GM19468 (cell line): Measurements from ENCODE around the gene CACNA1H.

Source experiments
- ATAC-seq: cut with Tn5 transposase; IDR thresholded peaks from one replicate; pipeline ENCODE4 v1.9.1; 2021; ENCODE audit warnings: mild to moderate bottlenecking, moderate library complexity, moderate number of reproducible peaks; ENCODE audit not compliant: unreplicated experiment; ENCODE audit errors: extremely low read depth

Gene CACNA1H

DNA sequence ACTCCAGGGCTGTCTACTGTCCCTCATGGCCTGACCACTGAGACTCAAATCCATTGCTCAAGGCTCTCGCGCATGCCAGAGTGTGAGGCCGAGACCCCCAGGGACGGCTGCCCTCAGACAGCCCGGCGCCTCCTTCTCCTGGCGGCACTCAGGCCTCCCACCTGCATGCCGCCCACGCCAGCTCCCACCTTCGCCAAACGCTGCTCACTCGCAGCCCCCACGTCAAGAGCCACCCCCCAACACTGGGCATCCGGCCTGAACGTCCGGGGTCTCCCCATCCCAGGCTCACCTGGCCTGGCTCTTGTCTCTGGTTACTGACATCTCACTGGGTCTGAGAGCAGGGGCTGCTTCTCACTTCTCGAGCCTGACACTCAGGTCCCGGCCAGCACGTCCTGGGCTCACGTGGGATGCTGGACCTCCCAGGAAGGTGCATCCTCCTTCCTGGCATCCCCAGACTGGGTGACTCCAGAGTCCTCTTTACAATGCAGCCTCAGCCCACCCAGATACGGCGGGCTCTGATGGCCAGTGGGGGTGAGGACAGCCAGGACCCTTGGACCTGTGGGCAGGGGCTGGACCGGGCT is 12.2 kb upstream of the CACNA1H start:
- no peak for ATAC-seq

DNA sequence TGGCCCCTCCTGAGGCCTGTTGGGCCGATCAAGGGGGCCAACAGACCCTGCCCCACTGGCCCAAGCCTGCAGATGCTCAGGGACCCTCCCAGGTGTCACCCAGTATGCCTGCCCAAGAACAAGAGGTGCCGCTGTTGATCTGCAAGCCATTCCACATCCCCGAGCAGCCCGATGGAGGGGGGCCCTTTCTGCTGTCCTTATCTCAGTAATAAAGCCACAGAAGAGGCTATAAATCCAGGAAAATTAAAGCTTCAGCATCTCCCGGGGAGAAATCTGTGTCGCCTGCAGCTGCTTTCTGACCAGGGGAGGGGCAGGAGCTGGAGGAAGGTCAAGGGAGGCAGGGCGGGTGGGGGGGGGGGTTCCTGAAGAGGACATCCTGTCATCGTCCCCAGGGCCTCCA is 11.7 kb upstream of the CACNA1H start:
- no peak for ATAC-seq

DNA sequence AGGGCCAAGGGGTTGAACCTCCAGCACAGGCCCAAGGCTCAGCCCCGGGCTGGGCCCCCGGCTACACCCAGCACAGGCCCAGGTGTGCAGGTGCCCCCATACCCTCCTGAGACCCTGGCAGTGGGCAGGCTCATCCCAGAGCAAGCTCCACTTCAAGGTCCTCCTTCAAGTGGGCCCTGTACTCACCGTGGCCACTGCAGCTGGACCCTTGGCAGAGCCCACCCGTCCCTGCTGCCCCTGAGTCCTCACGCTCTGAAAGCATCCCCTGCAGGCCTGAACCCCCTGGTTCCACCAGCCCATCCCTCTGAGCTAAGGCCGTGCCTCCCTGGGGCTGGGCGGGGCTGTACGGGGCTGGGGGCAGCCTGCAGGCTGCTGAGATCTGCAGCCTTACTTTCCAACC is 11.2 kb upstream of the CACNA1H start:
- no peak for ATAC-seq

DNA sequence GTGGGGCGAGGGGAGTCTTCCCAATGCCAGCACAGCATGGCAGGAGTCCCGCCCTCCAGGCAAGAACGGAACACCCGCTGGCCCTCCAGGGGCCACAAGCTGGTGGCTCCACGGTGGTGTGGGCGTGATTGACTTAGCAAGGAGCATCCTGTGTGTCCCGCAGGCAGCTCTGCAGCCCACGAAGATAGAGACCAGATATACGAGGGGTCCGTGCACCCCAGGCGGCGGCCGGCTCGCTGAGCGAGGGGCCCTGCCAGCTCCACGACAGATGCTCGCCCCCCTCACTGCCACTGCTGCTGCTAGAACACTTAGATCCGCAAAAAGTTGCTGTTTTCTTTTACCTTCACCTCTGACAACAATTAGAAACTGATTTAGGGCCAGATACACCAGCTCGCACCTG is 10.0 kb upstream of the CACNA1H start:
- no peak for ATAC-seq

DNA sequence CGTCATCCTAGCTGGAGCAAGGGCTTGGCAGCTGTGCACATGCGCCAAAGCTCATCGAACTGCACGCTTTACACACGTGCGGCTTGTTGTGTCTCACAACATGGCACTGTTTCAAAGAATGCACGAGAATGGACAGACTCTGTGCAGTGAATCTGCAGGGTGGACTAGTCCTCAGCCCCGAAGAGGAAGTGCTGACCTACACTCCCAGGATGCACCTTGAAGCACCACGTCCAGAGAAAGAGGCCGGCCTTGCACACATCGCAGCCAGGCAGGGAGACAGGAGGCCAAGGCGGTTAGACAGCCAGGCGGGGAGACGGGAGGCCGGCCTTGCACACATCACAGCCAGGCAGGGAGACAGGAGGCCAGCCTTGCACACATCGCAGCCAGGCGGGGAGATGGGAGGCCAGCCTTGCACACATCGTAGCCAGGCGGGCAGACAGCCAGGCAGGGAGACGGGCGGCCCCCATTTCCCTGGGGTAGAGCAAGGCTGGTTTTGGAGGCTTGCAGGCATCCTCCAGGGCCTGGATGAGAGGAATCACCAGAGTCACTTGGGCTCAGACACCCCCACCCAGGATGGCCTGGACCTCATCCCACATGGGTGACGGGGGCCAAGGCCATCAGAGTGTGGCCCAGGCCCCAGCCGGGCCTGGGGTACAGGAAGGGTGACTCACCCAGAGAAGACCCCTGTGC is 9.0 kb upstream of the CACNA1H start:
- no peak for ATAC-seq

DNA sequence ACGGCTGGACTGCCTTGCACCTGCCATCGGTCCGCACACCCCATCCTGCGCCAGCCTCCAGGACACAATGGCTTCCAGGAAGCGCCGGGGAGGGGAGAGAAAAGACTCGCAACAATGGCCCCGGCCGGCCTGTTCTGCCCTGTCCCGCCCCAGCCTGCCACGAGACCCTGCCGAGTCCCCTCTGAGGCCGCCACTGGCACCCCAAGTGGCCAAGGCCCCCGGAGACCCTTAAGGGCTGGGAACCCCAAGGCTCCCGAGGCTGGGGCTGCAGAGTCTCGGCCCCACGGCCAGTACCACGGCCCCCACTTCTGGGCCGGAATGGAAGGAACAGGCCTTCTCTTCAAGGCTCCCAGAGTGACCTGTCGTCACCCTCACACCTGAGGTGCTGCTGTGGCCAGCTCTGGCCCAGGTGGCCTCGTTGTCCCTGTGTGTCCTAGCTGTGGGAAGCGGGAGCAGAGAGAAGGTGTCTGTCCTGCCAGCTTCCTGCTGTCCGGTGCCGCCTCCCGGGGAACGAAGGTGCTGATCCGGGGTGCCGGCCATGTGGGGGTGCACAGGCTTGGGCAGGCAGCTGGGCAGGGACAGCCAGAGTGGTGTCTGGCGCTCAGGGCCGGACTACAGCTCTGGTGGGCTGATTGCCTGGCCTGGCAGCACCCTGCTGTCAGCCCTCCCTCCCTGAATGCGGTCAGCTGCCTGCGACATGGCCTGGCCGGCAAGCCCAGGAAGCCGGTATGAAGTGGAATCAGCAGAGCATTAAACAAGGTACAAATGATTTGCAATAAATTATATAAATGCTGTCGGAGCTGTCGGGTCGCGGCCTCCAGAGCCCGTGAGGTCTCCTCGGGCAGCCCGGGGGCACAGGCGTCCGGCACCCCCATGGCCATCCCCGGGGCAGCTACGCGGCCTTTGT is 8.2 kb upstream of the CACNA1H start:
- no peak for ATAC-seq

DNA sequence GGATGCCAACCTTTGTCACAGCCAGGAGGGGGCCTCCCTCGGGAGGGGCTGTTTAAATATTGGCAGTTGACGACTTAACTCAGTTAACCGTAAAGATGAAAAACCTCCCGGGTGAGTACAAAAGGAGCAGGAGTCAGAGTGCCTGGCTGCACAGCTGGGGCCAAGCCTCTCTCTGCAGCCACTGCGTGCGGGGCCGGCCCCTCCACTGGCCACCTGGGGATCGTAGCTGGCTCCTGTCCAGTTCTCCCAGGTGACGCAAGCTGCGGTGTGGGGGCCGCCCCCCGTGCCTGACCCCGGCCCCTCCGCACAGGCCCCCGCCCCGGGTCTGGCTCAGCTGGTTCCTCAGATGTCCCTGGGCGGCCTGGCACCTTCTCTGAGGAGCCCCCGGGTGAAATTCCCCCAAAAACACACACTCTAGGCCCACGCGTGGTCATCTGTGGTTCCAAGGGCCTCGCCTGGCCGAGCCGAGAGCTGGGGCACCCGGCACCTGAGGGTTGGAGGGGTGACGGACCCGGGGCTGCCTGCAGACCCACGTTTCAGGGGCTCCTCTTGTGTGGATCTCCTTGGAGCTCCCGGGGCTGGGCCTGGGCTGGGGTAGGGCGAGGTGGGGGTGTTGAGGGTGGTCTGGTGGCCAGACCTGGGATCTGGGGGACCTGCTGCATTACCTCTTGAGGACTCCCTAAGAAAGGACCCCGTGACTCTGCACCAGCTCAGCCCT is 7.4 kb upstream of the CACNA1H start:
- no peak for ATAC-seq

DNA sequence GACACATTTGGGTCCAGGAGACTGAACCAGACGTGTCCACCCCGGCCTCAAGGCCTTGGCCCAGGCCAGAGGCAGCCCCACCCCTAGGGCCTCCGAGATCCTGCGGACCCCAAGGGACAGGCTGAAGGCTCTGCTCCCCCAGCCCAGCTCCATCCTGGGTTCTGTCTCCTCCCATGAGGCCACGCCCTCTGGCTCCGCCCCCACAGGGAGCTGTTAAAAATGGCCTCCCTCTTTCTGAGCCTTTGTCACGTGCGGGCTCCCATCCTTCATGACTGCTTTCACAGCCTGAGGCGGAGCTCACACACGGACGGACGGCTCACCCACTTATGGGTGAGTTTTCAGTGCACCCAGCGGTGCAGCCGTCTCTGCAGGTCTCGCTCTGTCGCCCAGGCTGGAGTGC is 6.5 kb upstream of the CACNA1H start:
- ATAC-seq, result no peak

DNA sequence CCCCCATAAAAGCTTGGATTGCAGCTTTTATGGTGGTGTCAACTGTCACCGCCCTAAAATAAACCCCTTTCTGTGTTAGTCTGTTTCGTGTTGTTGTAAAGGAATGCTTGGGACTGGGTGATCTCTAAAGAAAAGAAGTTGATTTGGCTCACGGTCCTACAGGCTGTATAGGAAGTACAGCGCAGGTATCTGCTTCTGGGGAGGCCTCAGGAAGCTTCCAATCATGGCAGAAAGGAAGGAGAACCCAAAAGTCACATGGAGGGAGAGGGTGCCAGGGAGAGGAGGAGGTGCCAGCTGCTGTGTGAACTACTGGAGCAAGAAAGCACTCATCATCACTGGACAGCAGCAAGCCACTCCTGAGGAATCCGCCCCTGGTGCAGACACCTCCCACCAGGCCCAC is 5.9 kb upstream of the CACNA1H start:
- ATAC-seq, result no peak

DNA sequence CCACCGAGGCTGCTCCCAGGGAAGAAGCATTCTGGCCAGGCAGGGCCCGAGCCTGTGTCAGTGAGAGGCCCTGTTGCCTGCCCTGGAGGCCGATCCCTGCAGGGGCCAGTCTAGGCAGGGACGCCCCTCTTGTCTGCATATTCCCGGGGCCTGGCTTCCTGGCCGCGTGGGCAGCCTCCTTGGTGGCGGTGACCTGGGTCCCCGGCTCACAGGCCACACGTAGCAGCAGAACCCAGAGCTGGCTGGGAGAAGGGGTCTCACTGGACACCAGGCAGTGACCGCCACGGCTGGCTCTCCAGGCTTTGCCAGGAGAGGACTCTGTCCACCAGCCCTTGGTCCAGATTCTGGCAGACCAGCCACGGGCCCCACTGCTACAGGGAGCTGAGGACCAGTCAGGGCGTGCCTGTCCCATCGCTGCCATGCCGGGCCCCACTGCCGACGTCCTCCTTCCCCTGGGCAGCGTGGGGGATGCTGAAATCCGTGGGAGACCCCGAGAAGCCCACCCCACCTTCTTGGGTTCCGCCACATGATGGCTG is 3.7 kb upstream of the CACNA1H start:
- no peak for ATAC-seq

DNA sequence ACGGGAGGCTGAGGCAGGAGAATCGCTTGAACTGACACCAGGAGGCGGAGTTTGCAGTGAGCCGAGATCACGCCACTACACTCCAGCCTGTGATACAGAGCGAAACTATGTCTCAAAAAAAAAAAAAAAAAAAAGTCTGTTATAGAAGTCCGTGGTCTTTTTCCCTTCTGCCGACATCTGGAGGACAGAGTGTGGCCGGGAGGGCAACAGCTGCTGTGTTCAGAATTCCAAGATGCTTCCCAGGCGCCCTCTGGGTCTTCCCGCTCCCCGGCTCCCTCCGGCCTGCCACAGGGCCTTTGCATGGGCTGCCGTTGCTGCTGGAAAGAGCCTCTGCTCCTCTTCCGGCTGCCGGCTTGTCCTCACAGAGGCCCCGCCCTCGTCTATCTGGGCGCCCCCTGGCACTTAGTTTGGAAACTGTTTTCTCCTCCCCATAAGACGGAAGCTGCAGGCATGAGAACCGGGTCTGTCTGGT is 2.4 kb upstream of the CACNA1H start:
- no peak for ATAC-seq

DNA sequence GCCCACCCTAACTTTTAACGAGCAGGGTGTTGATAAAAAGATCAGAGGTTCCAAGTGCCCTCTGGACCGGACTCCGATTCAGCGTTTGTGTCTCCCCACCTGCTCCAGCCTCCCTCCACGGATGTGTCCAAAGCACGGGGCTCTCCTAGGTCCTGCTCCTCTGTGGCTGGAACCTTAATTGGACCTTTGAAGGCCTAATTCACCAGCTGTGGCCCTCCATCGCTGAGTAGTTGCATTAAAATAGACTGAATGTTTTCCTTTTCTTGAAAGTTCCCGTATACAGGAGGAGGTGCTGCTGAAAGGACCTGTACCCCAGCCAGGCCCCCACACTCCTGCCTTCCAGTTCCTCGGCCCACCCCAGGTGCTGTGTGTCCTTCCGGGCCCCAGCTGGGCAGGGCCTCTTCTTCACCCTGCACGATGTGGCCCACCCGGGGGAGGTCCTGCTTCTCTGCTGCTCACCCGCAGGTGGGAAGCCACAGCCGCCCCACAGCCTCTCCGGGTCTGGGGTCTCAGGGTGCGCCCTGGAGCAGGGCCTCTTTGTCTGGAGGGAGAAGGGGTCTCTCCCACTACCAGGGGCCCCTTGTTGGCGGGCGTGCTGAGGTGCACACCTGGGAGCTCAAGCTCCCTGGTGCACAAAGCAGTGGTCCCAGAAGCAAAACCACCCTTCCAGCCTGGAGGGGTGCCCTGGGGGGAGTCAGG is 1.3 kb upstream of the CACNA1H start:
- no peak for ATAC-seq

DNA sequence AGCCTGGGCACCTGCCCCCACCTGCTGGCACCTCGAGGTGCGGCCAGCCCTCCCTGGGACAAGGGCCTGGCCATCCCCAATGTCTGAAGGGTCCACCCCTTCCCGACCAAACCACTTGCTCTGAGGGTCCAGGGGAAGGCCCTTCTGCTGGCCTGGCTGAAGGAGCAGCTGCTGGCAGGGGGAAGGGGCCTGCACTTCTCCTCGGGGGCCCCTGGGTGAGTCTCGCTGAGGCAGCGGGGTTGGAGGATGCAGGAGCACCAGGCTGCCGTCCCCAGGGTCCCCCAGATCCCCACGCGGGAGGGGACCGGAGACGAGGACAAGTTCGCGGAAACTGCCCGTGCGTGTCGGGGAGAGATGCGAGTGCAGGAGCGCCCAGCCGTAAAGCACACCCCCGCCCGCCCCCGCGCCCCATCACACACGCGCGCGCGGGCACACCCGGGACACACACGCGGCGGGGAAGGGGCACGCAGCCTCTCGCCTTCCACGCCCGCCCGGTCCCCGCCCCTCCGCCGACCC is 725 bp upstream of the CACNA1H start:
- no peak for ATAC-seq

DNA sequence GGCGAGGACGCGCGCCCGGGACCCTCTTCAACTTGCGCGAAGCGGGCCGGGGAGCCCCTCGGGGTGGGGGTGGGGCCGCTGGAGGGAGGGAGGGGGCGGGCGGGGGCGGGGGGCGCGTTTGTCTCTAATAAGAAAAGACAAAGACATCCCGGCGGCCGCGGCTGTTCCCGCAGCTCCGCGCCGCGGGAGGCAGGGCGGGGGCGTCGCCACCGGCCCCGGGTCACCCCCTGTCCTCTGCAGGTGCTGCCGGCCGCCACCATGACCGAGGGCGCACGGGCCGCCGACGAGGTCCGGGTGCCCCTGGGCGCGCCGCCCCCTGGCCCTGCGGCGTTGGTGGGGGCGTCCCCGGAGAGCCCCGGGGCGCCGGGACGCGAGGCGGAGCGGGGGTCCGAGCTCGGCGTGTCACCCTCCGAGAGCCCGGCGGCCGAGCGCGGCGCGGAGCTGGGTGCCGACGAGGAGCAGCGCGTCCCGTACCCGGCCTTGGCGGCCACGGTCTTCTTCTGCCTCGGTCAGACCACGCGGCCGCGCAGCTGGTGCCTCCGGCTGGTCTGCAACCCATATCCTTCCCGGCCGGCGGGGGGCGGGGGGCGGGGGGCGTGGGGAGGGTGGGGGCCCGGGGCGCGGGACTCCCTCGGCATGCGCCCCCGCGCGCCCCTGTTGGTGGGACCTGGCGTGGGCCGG is 714 bp downstream of the CACNA1H start:
- ATAC-seq, result no peak

DNA sequence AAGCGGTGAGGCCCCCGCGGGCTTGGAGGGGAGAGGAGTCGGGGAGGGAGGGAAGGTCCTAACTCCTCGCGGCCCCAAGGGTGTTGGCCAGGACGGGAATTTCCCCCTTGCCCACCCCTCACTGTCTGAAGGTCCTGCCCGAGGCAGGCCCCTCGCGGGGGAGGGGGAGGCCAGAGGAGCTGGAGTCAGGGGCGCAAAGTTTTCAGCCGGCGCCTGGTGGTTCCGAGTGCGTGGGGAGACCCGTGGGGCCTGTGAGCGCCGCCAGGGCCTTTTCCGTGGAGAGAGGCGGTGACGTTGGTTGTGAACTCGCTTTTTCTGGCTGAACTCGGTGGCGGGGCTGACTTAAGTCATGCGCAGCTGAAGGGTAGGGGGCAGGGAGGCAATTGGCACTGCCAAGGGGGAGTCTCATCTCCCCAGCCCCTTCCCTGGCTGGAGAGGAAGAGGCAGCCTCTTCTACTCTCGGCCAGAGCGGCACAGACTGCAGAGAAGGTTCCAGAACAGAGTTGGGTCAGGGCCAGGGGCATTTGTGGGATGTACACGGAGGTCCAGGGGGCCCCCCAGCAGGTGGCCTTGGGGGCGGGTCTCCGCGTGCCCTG is 1.5 kb downstream of the CACNA1H start:
- no peak for ATAC-seq

DNA sequence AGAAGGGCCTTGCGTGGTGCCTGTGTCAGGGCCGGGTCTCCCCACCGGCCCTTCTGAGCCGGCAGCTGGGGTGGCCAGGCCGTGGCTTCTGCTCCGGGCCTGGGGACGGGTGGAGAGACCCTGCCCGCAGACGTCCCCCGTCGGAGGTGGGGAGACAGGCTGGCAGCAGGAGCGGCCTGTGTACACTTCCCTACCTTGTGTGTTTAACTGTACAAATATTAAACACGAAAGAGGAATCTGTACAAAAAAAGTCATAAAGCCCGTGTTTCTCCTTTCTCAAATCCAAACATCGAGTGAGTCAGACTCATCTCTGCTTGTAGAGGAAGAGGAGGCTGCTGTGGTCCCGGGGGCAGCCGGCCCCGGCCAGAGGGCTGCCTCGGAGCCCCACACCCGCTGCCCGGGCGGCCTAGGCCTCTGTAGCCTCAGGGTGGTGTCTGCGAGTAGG is 2.0 kb downstream of the CACNA1H start:
- ATAC-seq, result no peak

DNA sequence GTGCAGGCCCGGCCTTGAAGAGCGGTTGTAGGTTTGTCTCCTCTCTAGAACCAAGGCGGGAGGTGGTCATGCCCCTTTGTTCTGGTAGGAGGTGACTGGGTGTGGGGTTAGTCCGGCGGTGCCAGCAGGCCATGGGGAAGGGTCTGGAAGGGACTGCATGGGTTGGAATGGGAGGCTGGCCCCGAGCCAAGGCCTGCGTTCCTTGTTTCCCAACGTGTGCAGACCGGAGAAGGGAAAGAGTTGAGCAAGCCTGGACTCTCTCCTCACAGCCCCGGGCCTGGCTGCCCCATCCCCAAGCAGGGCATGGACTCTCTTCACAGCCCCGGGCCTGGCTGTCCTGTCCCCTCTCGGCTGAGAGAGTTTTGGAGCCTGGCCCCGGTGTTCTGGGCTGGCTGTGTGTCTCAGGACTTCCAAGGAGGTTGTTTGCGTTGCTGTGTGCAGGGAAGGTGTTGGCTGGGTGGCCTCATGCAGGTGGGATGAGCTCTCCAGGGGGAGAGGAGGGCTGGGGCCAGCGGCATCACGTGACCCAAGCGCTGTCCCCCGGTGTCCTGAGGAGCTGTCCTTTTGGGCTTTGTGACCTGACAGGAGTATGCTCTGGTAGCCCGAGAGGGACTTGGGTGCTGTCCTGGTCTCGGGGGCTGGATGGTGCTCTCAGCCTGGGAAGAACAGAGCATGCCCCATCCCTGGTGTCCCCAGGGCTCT is 2.6 kb downstream of the CACNA1H start:
- ATAC-seq, result no peak
